Measurements from ENCODE around the gene EEF1A2. TPM values are rescaled to one million over a fixed set of nuclear protein-coding genes. Genes with fewer than 3 reads are reported as not detected.

The EEF1A2 gene
- total and polyA plus RNA-seq, 2 donors (not counting 3 experiments of a cell fraction or from before 2014, with no cell fraction given), result 2.7 to 3.4 TPM

DNA sequence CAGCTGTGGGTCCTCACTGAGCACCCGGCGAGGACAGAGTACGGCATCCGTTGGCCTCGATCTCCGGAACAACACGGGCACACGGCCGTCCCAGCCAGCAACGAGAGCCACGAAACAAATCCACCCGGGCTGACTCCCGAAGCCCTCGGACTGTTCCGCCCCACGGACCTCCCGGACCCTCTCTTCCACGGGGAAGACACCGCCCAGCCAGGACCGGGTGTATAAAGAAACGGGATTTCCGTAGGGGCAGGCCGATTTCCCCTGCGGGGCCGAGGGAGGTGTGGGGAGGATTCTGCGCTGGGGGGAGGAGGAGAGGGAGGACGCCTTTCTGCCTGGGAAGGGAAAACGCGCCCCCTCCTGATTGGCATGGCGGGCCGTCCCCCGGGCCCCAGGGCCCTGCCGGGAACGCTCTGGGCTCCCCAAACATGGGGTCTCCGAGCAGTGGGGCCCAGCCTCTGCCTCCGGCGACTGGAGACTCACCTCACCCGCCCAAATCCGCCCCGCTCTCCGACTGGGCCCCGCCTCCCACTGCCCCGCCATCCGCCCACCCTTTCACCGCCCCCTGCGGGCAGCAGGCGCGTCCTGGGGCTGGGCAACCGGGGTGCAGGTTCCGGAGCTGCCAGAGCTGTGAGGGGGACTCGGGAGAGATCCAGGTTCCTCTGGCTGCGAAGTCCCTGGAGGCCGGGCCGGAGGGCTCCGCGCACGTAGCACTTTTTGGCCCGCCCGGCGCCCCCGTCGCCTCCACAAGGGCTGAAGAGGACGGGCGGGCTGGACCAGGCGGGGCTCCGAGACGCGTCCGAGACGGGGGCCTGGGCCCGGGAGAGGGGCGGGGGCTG is 21.0 kb upstream of the EEF1A2 start:
- intact Hi-C loops (cut with micrococcal nuclease), result loop anchor here (1.0 to 10.0 kb wide), 3 partner anchors 24 to 422 kb away; no protein-coding TSS in a partner anchor
- CTCF ChIA-PET, result interaction anchor here (0.7 to 2.5 kb wide), 6 partner anchors 10 to 209 kb away, joined by 3 to 28 read pairs (median 4); partner anchors contain the start of gene PTK6
- dilution Hi-C loops (cut with MboI; ENCODE audit: extremely low pct_ligation_motif_present, low sequenced_read_pairs), result no loop called here
- H3K79me2 ChIP-seq (ENCODE audit: control insufficient read depth, insufficient read depth, low read length), result peaks cover 16% of the 10 kb centered on the region
- peaks cover 0 to 2% of the 10 kb centered on the region in 2 experiments for H3K36me3 ChIP-seq (ENCODE audit: control insufficient read depth in 2 of 2, extremely low read depth in 1 of 2, insufficient read depth in 2 of 2, low read length in 2 of 2)
- no peaks in the 10 kb centered on the region for H3K9me1 ChIP-seq (replicated peaks; ENCODE audit: control insufficient read depth, extremely low read depth, insufficient read depth, low read length)
- peak overlapping the region; percentile 81 for H3K9ac ChIP-seq (replicated peaks; ENCODE audit: extremely low read depth, insufficient read depth, low read length)
- TF ChIP-seq EZH2 (IDR thresholded peaks at IDR 0.05; ENCODE audit: borderline replicate concordance, low read depth, low read length, severe bottlenecking) (no peak), POLR2A (IDR thresholded peaks at IDR 0.05; ENCODE audit: low read depth, low read length) (peak; percentile 26), MYC (IDR thresholded peaks at IDR 0.05; ENCODE audit: low read depth, low read length) (no peak), POLR2AphosphoS5 (IDR thresholded peaks at IDR 0.05; ENCODE audit: insufficient read depth, low read depth, low read length) (no peak), GATA2 (IDR thresholded peaks at IDR 0.05; ENCODE audit: insufficient read depth, insufficient read length, low read depth, low read length) (no peak), JUN (IDR thresholded peaks at IDR 0.05; ENCODE audit: borderline replicate concordance, insufficient read depth, insufficient read length, low read depth) (no peak)
- TF ChIP-seq, protein P1, sequence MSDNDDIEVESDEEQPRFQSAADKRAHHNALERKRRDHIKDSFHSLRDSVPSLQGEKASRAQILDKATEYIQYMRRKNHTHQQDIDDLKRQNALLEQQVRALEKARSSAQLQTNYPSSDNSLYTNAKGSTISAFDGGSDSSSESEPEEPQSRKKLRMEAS (IDR thresholded peaks at IDR 0.05; ENCODE audit: insufficient read depth, insufficient read length), result no peak
- TF ChIP-seq, protein P2, sequence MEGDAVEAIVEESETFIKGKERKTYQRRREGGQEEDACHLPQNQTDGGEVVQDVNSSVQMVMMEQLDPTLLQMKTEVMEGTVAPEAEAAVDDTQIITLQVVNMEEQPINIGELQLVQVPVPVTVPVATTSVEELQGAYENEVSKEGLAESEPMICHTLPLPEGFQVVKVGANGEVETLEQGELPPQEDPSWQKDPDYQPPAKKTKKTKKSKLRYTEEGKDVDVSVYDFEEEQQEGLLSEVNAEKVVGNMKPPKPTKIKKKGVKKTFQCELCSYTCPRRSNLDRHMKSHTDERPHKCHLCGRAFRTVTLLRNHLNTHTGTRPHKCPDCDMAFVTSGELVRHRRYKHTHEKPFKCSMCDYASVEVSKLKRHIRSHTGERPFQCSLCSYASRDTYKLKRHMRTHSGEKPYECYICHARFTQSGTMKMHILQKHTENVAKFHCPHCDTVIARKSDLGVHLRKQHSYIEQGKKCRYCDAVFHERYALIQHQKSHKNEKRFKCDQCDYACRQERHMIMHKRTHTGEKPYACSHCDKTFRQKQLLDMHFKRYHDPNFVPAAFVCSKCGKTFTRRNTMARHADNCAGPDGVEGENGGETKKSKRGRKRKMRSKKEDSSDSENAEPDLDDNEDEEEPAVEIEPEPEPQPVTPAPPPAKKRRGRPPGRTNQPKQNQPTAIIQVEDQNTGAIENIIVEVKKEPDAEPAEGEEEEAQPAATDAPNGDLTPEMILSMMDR (IDR thresholded peaks at IDR 0.05; ENCODE audit: extremely low read depth in 1 of 2, insufficient read depth in 1 of 2, low read depth in 1 of 2, low read length in 2 of 2), result no peak
- H3K27ac ChIP-seq (ENCODE audit: insufficient read depth, low read depth, low read length), result peak overlapping the region; percentile 5
- peak overlapping the region; percentile 28 for H3K4me2 ChIP-seq (ENCODE audit: insufficient read depth, low read length)
- no peaks in the 10 kb centered on the region for H4K20me1 ChIP-seq (replicated peaks; ENCODE audit: control insufficient read depth, extremely low read depth, insufficient read depth, low read length)
- H3K27me3 ChIP-seq (ENCODE audit: control insufficient read depth in 2 of 2, insufficient read depth in 2 of 2, low read length in 2 of 2), result no peaks in the 10 kb centered on the region
- H3K4me1 ChIP-seq (ENCODE audit: control insufficient read depth, extremely low read depth, insufficient read depth, low read length), result peaks cover 12% of the 10 kb centered on the region
- H2AFZ ChIP-seq (ENCODE audit: low read depth, low read length), result peak overlapping the region; percentile 86
- peak overlapping the region; percentile 51 to 60 (median 53) for H3K4me3 ChIP-seq (replicated peaks in 1 of 3; ENCODE audit: insufficient read depth in 1 of 3, low read depth in 1 of 3, low read length in 3 of 3)
- peak; percentile 64 for DNase-seq (ENCODE audit: low read depth, low spot score)
- POLR2A ChIA-PET, result interaction anchor here (0.6 to 2.0 kb wide), 6 partner anchors 10 to 169 kb away, joined by 3 to 9 read pairs (median 3); partner anchors contain the start of gene RTEL1
- no peaks in the 10 kb centered on the region for H3K9me3 ChIP-seq (replicated peaks; ENCODE audit: control insufficient read depth, insufficient read depth, low read length)
- no TSS peak for BruUV-seq (replicated peaks)
- peak; percentile 67 for FAIRE-seq

Data from endothelial cell of umbilical vein (primary cell).